WERI-Rb-1 (cell line): Measurements from ENCODE around the gene IMMP2L.
"Not testable (repeated sequence)": the region's sequence is repeated elsewhere in the genome, so short reads cannot be mapped to it uniquely, and the experiment has no call there.

ENCODE experiments used
- DNase-seq: peaks from one replicate; pipeline ENCODE4 v3.0.0-alpha.2; 2020
- H3K27ac ChIP-seq: fragments of 250-450 bp; sonication (Bioruptor Pico); 2 replicates; pipeline ENCODE4 v1.5.1; 2020; ENCODE audit warnings: mild to moderate bottlenecking, moderate library complexity
- H3K27me3 ChIP-seq: fragments of 250-450 bp; sonication (Bioruptor Pico); 2 replicates; pipeline ENCODE4 v1.5.1; 2021; ENCODE audit warnings: mild to moderate bottlenecking, low read depth, moderate library complexity; ENCODE audit not compliant: insufficient read depth, severe bottlenecking
- H3K36me3 ChIP-seq: fragments of 250-450 bp; sonication (Bioruptor Pico); 2 replicates; pipeline ENCODE4 v1.5.1; 2020; ENCODE audit warnings: mild to moderate bottlenecking, moderate library complexity
- H3K4me3 ChIP-seq: 2 replicates; pipeline ENCODE4 v1.5.1; 2011; ENCODE audit warnings: low read depth, mild to moderate bottlenecking, control low read depth, low read length
- H3K9me3 ChIP-seq: fragments of 250-450 bp; sonication (Bioruptor Pico); 2 replicates; pipeline ENCODE4 v1.5.1; 2021; ENCODE audit warnings: mild to moderate bottlenecking, moderate library complexity; ENCODE audit not compliant: severe bottlenecking
- TF ChIP-seq, protein P1 (sequence below): IDR thresholded peaks from 2 replicates; pipeline ENCODE4 v1.5.1; 2011; ENCODE audit warnings: low read depth, mild to moderate bottlenecking, control low read depth, inconsistent platforms, low read length

IMMP2L gene

GRCh38 chr7:111294494-111294893, 267.8 kb downstream of the IMMP2L start:
- TF ChIP-seq, protein P1, sequence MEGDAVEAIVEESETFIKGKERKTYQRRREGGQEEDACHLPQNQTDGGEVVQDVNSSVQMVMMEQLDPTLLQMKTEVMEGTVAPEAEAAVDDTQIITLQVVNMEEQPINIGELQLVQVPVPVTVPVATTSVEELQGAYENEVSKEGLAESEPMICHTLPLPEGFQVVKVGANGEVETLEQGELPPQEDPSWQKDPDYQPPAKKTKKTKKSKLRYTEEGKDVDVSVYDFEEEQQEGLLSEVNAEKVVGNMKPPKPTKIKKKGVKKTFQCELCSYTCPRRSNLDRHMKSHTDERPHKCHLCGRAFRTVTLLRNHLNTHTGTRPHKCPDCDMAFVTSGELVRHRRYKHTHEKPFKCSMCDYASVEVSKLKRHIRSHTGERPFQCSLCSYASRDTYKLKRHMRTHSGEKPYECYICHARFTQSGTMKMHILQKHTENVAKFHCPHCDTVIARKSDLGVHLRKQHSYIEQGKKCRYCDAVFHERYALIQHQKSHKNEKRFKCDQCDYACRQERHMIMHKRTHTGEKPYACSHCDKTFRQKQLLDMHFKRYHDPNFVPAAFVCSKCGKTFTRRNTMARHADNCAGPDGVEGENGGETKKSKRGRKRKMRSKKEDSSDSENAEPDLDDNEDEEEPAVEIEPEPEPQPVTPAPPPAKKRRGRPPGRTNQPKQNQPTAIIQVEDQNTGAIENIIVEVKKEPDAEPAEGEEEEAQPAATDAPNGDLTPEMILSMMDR = no peak
- no peak overlapping the region for H3K27ac ChIP-seq
- no peaks in the 10 kb centered on the region for H3K9me3 ChIP-seq
- no peaks in the 10 kb centered on the region for H3K27me3 ChIP-seq
- DNase-seq = no peak
- no peaks in the 10 kb centered on the region for H3K36me3 ChIP-seq
- H3K4me3 ChIP-seq = no peak overlapping the region

GRCh38 chr7:111292026-111292470, 270.2 kb downstream of the IMMP2L start:
- no peaks in the 10 kb centered on the region for H3K36me3 ChIP-seq
- no peak overlapping the region for H3K27ac ChIP-seq
- TF ChIP-seq, protein P1 = no peak
- H3K27me3 ChIP-seq = no peaks in the 10 kb centered on the region
- H3K4me3 ChIP-seq = no peak overlapping the region
- H3K9me3 ChIP-seq = no peaks in the 10 kb centered on the region
- DNase-seq = no peak

- H3K36me3 ChIP-seq = no peaks in the 10 kb centered on the region
- H3K4me3 ChIP-seq = no peak overlapping the region
- DNase-seq = no peak
- no peak overlapping the region for H3K27ac ChIP-seq
- H3K27me3 ChIP-seq = no peaks in the 10 kb centered on the region
- H3K9me3 ChIP-seq = no peaks in the 10 kb centered on the region
- TF ChIP-seq, protein P1 = no peak
Observed at GRCh38 chr7:111290982-111291381, 271.3 kb downstream of the IMMP2L start.

DNA sequence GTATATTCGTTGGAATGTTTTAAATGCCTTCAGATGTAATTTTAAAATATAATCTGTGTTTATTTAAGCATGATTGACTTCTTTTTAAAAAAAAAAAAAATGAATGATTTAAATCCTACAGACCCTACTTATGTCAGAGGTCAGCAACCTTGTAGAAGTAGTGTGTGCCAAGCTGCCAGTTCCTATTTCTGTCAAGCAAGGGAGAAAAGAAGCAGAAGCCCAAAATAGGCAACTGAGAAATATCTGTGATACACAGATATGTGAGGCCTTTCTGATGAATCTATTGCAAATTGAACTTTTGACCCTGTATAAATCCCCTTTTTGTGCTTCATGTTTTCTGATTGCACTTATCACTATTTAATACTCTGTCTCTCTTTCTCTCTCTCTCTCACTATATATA, 271.9 kb downstream of the IMMP2L start:
- Histone ChIP-seq H3K36me3 (no peaks in the 10 kb centered on the region), H3K9me3 (no peaks in the 10 kb centered on the region), H3K27me3 (no peaks in the 10 kb centered on the region), H3K27ac (no peak overlapping the region), H3K4me3 (no peak overlapping the region)
- no peak for DNase-seq
- TF ChIP-seq, protein P1 = no peak

GRCh38 chr7:111288441-111288840, 273.9 kb downstream of the IMMP2L start:
- not testable (repeated sequence) for H3K36me3 ChIP-seq, DNase-seq, H3K27ac ChIP-seq, H3K27me3 ChIP-seq, H3K9me3 ChIP-seq, H3K4me3 ChIP-seq

DNA sequence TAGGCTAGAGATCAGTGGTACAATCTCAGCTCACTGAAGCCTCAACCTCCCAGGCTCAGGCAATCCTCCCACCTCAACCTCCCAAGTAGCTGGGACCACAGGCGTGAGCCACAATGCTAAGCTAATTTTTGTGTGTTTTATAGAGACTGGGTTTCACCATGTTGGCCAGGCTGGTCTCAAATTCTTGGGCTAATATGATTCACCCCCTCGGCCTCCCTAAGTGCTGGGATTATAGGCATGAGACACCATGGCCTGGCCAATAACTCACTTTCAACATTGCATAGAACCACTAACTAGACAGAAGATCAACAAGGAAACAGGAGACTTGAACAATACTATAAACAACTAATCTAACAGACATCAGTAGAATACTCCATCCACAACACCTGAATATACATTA, 279.7 kb downstream of the IMMP2L start:
- Histone ChIP-seq H3K27ac (no peak overlapping the region), H3K4me3 (no peak overlapping the region), H3K9me3 (no peaks in the 10 kb centered on the region), H3K27me3 (no peaks in the 10 kb centered on the region), H3K36me3 (no peaks in the 10 kb centered on the region)
- DNase-seq = no peak
- TF ChIP-seq, protein P1 = no peak
